SK-N-SH (cell line): ENCODE measurements around the gene HMGCL. TPM values are rescaled to one million over a fixed set of nuclear protein-coding genes. Genes with fewer than 3 reads are reported as not detected.

ENCODE experiments used
- CTCF ChIA-PET: fragments of 300-600, 350-600 bp; formaldehyde crosslinking; extraction: SDS; loops from one replicate; lab custom pipeline; 2021; lab: Yijun Ruan, JAX
- POLR2A ChIA-PET: fragments of 350-600 bp; sonication (Branson Sonifier 250); formaldehyde crosslinking; extraction: SDS; loops from one replicate; lab custom pipeline; 2020; ENCODE audit warnings: antibody characterized with exemption, inconsistent platforms; lab: Yijun Ruan, JAX
- DNase-seq: peaks from one replicate; pipeline ENCODE4 v3.0.0; 2012
- H2AFZ ChIP-seq: fragments of 200-600 bp; sonication (generic); 2 replicates; pipeline ENCODE4 v1.8.1; 2016; ENCODE audit warnings: antibody characterized with exemption, mild to moderate bottlenecking, low read depth
- H3F3A ChIP-seq: fragments of 200-600 bp; sonication (generic); replicated peaks from 2 replicates; pipeline ENCODE3; 2016; ENCODE audit warnings: antibody characterized with exemption, mild to moderate bottlenecking; ENCODE audit not compliant: insufficient read depth
- H3K27ac ChIP-seq, 2 experiments: fragments of 200-500 bp in 1 of 2; fragments of 200-600 bp in 1 of 2; sonication (Bioruptor generic) in 1 of 2; sonication (generic), shearing (Covaris generic) in 1 of 2; 2 replicates each; pipeline versions ENCODE4 v1.5.1 to v1.6.1; 2014 to 2016; ENCODE audit warnings: low read depth in 2 of 2, inconsistent platforms in 1 of 2, low read length in 1 of 2, mild to moderate bottlenecking in 1 of 2, mixed read lengths in 1 of 2
- H3K27me3 ChIP-seq: fragments of 200-600 bp; sonication (generic), shearing (Covaris generic); 2 replicates; pipeline ENCODE4 v1.6.1; 2016; ENCODE audit warnings: mixed run types; ENCODE audit not compliant: insufficient read depth
- H3K36me3 ChIP-seq, 2 experiments: fragments of 200-500 bp in 1 of 2; fragments of 200-600 bp in 1 of 2; sonication (Bioruptor generic) in 1 of 2; sonication (generic) in 1 of 2; replicated peaks in 1 of 2; 2 replicates each; pipeline versions ENCODE3 to v1.5.1; 2014 to 2016; ENCODE audit warnings: low read length in 1 of 2, mild to moderate bottlenecking in 1 of 2; ENCODE audit not compliant: insufficient read depth in 2 of 2, control insufficient read depth in 1 of 2
- H3K4me1 ChIP-seq, 2 experiments: fragments of 200-500 bp in 1 of 2; fragments of 200-600 bp in 1 of 2; sonication (Bioruptor generic) in 1 of 2; sonication (generic), shearing (Covaris generic) in 1 of 2; 2 replicates each; pipeline versions ENCODE4 v1.5.1 to v1.6.1; 2014 to 2016; ENCODE audit warnings: low read depth in 1 of 2, low read length in 1 of 2, mixed run types in 1 of 2; ENCODE audit not compliant: insufficient read depth in 2 of 2, control insufficient read depth in 1 of 2
- H3K4me2 ChIP-seq: fragments of 200-600 bp; sonication (generic), shearing (Covaris generic); 2 replicates; pipeline ENCODE4 v1.6.1; 2017; ENCODE audit warnings: mixed run types
- H3K4me3 ChIP-seq, 2 experiments: fragments of 200-500 bp in 1 of 2; fragments of 200-600 bp in 1 of 2; sonication (Bioruptor generic) in 1 of 2; sonication (generic), shearing (Covaris generic) in 1 of 2; 2 replicates each; pipeline versions ENCODE4 v1.5.1 to v1.8.1; 2014 to 2016; ENCODE audit warnings: low read depth in 2 of 2, inconsistent platforms in 1 of 2, low read length in 1 of 2, mild to moderate bottlenecking in 1 of 2, mixed read lengths in 1 of 2, moderate library complexity in 1 of 2
- H3K79me2 ChIP-seq: fragments of 200-600 bp; sonication (generic); 2 replicates; pipeline ENCODE4 v1.8.1; 2017; ENCODE audit warnings: mild to moderate bottlenecking; ENCODE audit not compliant: insufficient read depth
- H3K9ac ChIP-seq: fragments of 200-600 bp; sonication (generic); 2 replicates; pipeline ENCODE4 v1.6.1; 2017; ENCODE audit warnings: mixed run types
- H3K9me2 ChIP-seq: fragments of 200-600 bp; sonication (generic); 2 replicates; pipeline ENCODE4 v1.6.1; 2017; ENCODE audit warnings: mixed run types
- H3K9me3 ChIP-seq: fragments of 200-600 bp; sonication (generic); 2 replicates; pipeline ENCODE4 v1.6.1; 2017; ENCODE audit warnings: mixed run types, mild to moderate bottlenecking, moderate library complexity
- H4K20me1 ChIP-seq: fragments of 200-600 bp; sonication (generic); 2 replicates; pipeline ENCODE4 v1.6.1; 2017; ENCODE audit warnings: mild to moderate bottlenecking, mixed run types; ENCODE audit not compliant: insufficient read depth
- ELF1 ChIP-seq: IDR thresholded peaks from 2 replicates; pipeline ENCODE4 v1.4.0; 2012
- EZH2phosphoT487 ChIP-seq: fragments of 200-600 bp; sonication (generic); IDR thresholded peaks from 2 replicates; pipeline ENCODE4 v1.6.1; 2017; ENCODE audit warnings: low read depth, mixed run types, mild to moderate bottlenecking, antibody characterized with exemption, moderate library complexity, borderline replicate concordance
- FOXJ3 ChIP-seq: sonication (generic); formaldehyde crosslinking; IDR thresholded peaks from 2 replicates; pipeline ENCODE4 v1.5.1; 2020; ENCODE audit warnings: mild to moderate bottlenecking, missing genetic modification reagents
- IRF3 ChIP-seq: fragments of 150-350 bp; IDR thresholded peaks from 2 replicates; pipeline ENCODE4 v1.6.1; 2016; ENCODE audit warnings: mild to moderate bottlenecking, low read depth, low read length
- MEF2A ChIP-seq: IDR thresholded peaks from 2 replicates; pipeline ENCODE4 v1.4.0; 2012; ENCODE audit warnings: low read depth, borderline replicate concordance
- PBX3 ChIP-seq: IDR thresholded peaks from 2 replicates; pipeline ENCODE4; 2012
- POLR2AphosphoS5 ChIP-seq: IDR thresholded peaks from 2 replicates; pipeline ENCODE4 v1.6.1; 2012; ENCODE audit warnings: low read depth, low read length
- RFX5 ChIP-seq: IDR thresholded peaks from 2 replicates; pipeline ENCODE4 v1.6.1; 2012; ENCODE audit warnings: mild to moderate bottlenecking, improper control_type of control experiment, low read length
- SIN3A ChIP-seq: IDR thresholded peaks from 2 replicates; pipeline ENCODE4 v1.6.1; 2012; ENCODE audit warnings: low read depth, mild to moderate bottlenecking, low read length, moderate library complexity, borderline replicate concordance
- TAF1 ChIP-seq: IDR thresholded peaks from 2 replicates; pipeline ENCODE4 v1.6.1; 2012; ENCODE audit warnings: low read depth, mild to moderate bottlenecking, low read length, moderate library complexity, borderline replicate concordance
- WGBS: methylation state at CpG from one replicate; pipeline ENCODE4 v1.1.6; 2017; ENCODE audit warnings: low lambda C conversion rate; 5-methylcytosine and 5-hydroxymethylcytosine counted together
- polyA plus RNA-seq, 3 experiments: library from polyadenylated mRNA; depleted of rRNA; stranded (reverse); fragments of >200 nt; gene quantifications; 2 replicates each; pipeline ENCODE4 v1.2.3, GENCODE V29; 2012

The HMGCL gene
- polyA plus RNA-seq, 1 of the 3 experiments (the other 2 are of a cell fraction) = 28.2 TPM

GRCh38 chr1:23816361-23816760 lies 8.9 kb downstream of the HMGCL start:
- no peak overlapping the region for H3K9ac ChIP-seq
- no peaks in the 10 kb centered on the region for H3K9me3 ChIP-seq
- no peak for DNase-seq
- no peaks in the 10 kb centered on the region for H3K27me3 ChIP-seq
- H3K4me1 ChIP-seq = no peaks in the 10 kb centered on the region
- WGBS = 100% methylated on average over 3 of the region's 3 CpGs
- no peaks in the 10 kb centered on the region for H3K9me2 ChIP-seq
- H4K20me1 ChIP-seq = no peaks in the 10 kb centered on the region
- H3F3A ChIP-seq = no peaks in the 10 kb centered on the region
- H3K36me3 ChIP-seq = peaks cover 13 to 20% of the 10 kb centered on the region in 2 experiments
- no peaks in the 10 kb centered on the region for H3K79me2 ChIP-seq
- H3K27ac ChIP-seq = no peak overlapping the region
- CTCF ChIA-PET = interaction anchor here (1.1 to 4.4 kb wide), 5 partner anchors 9 to 103 kb away, joined by 3 to 18 read pairs (median 4); partner anchors contain the start of genes FUCA1 and HMGCL
- POLR2A ChIA-PET = interaction anchor here (0.6 to 1.0 kb wide), 2 partner anchors 9 to 107 kb away, joined by 3 to 4 read pairs; partner anchors contain the start of gene HMGCL
- H3K4me2 ChIP-seq = no peak overlapping the region
- no peak for TF ChIP-seq MEF2A
- no peak overlapping the region for H2AFZ ChIP-seq
- H3K4me3 ChIP-seq = no peak overlapping the region

- CTCF ChIA-PET = interaction anchor here (1.2 to 1.6 kb wide), 2 partner anchors 10 to 11 kb away, joined by 4 to 6 read pairs; no protein-coding TSS in a partner anchor
- H3K9me2 ChIP-seq = no peaks in the 10 kb centered on the region
- no peaks in the 10 kb centered on the region for H3K79me2 ChIP-seq
- no peaks in the 10 kb centered on the region for H3K27me3 ChIP-seq
- H3K4me1 ChIP-seq = no peaks in the 10 kb centered on the region
- no peaks in the 10 kb centered on the region for H4K20me1 ChIP-seq
- H3K27ac ChIP-seq = no peak overlapping the region
- H3K9ac ChIP-seq = no peak overlapping the region
- 100% methylated on average over 2 of the region's 4 CpGs for WGBS
- H2AFZ ChIP-seq = no peak overlapping the region
- no peak for DNase-seq
- POLR2A ChIA-PET = no interaction called here
- no peak for TF ChIP-seq PBX3
- no peak for TF ChIP-seq IRF3
- TF ChIP-seq SIN3A = no peak
- no peak for TF ChIP-seq RFX5
- no peak for TF ChIP-seq POLR2AphosphoS5
- no peak for TF ChIP-seq EZH2phosphoT487
- no peak for TF ChIP-seq FOXJ3 (CRISPR knock-in tag)
- TF ChIP-seq ELF1 = no peak
- no peak for TF ChIP-seq TAF1
- H3K4me2 ChIP-seq = no peak overlapping the region
- H3K9me3 ChIP-seq = no peaks in the 10 kb centered on the region
- H3K4me3 ChIP-seq = no peak overlapping the region
- H3K36me3 ChIP-seq = peaks cover 13 to 14% of the 10 kb centered on the region in 2 experiments
- no peaks in the 10 kb centered on the region for H3F3A ChIP-seq
These were observed 11.2 kb downstream of the HMGCL start for GRCh38 chr1:23814016-23814415.
